K562 (cell line): ENCODE measurements around the gene TFF2. TPM values are rescaled to one million over a fixed set of nuclear protein-coding genes. Genes with fewer than 3 reads are reported as not detected.

Experiments used
- ATAC-seq: fragments of 200-7000 bp; cut with Tn5 transposase; 3 replicates; pipeline ENCODE4 v1.9.1; 2020; ENCODE audit warnings: moderate library complexity
- BruUV-seq: library from RNA; stranded (reverse); fragments of 400-500 nt; replicated peaks from 2 replicates; lab custom pipeline; 2021; lab: Mats Ljungman, UMichigan
- CTCF ChIA-PET: fragments of 300-600 bp; formaldehyde crosslinking; extraction: SDS; loops from one replicate; lab custom pipeline; 2021; ENCODE audit warnings: low intra/inter-chr PET ratio; lab: Yijun Ruan, JAX
- POLR2A ChIA-PET: fragments of 300-600, 350-650 bp; sonication (Branson Sonifier 250); formaldehyde crosslinking; extraction: SDS; loops from one replicate; lab custom pipeline; 2021; ENCODE audit warnings: antibody characterized with exemption, inconsistent platforms; lab: Yijun Ruan, JAX
- DNase-seq, 4 experiments: peaks; one replicate each; pipeline versions ENCODE4 v3.0.0 to v3.0.0-alpha.2; 2011 to 2018; ENCODE audit warnings: low spot score in 3 of 4, mixed read lengths in 3 of 4; ENCODE audit errors: extremely low read depth in 1 of 4
- FAIRE-seq: peaks from 2 replicates; lab custom pipeline; 2011; peaks lifted over from hg19 to GRCh38; lab: Jason Lieb, UNC
- H2AFZ ChIP-seq: 2 replicates; pipeline ENCODE4 v1.6.0; 2011; ENCODE audit warnings: low read depth, low read length, control low read depth, inconsistent platforms
- H3K27ac ChIP-seq: fragments of 200-600 bp; 3 replicates; pipeline ENCODE4 v1.8.0; 2011; ENCODE audit warnings: low read depth, mild to moderate bottlenecking, control low read depth, inconsistent platforms, low read length, moderate library complexity, mixed read lengths; ENCODE audit errors: extremely low read depth
- H3K27me3 ChIP-seq, 2 experiments: fragments of 300-600 bp in 1 of 2; 2 replicates in 1 of 2; 3 replicates in 1 of 2; pipeline versions ENCODE4 v1.6.0 to v1.8.0; 2011; ENCODE audit warnings: inconsistent platforms in 2 of 2, low read length in 2 of 2, mild to moderate bottlenecking in 1 of 2, mixed read lengths in 1 of 2, moderate library complexity in 1 of 2; ENCODE audit not compliant: control insufficient read depth in 2 of 2, insufficient read depth in 2 of 2
- H3K36me3 ChIP-seq: fragments of 300-600 bp; 3 replicates; pipeline ENCODE4 v1.8.0; 2011; ENCODE audit warnings: mild to moderate bottlenecking, low read length, inconsistent platforms; ENCODE audit not compliant: control insufficient read depth, insufficient read depth
- H3K4me1 ChIP-seq, 2 experiments: fragments of 200-600 bp in 1 of 2; replicated peaks in 1 of 2; 2 replicates in 1 of 2; 3 replicates in 1 of 2; pipeline versions ENCODE4 v1.5.1 to v1.8.0; 2011; ENCODE audit warnings: inconsistent platforms in 2 of 2, low read length in 2 of 2, mild to moderate bottlenecking in 1 of 2, mixed read lengths in 1 of 2, moderate library complexity in 1 of 2; ENCODE audit not compliant: control insufficient read depth in 2 of 2, insufficient read depth in 2 of 2
- H3K4me2 ChIP-seq: 2 replicates; pipeline ENCODE4 v1.6.1; 2011; ENCODE audit warnings: low read length, control low read depth, inconsistent platforms, mixed read lengths; ENCODE audit not compliant: insufficient read depth
- H3K4me3 ChIP-seq: fragments of 200-600 bp; sonication (generic), shearing (Covaris generic); 2 replicates; pipeline ENCODE4 v1.5.1; 2016; ENCODE audit warnings: control low read depth, inconsistent platforms
- H3K79me2 ChIP-seq: fragments of 200-600 bp; 3 replicates; pipeline ENCODE4 v1.8.0; 2011; ENCODE audit warnings: low read length, inconsistent platforms; ENCODE audit not compliant: control insufficient read depth, insufficient read depth
- H3K9ac ChIP-seq, 2 experiments: 2 replicates each; pipeline versions ENCODE4 v1.6.0 to v1.6.1; 2011; ENCODE audit warnings: low read depth in 2 of 2, low read length in 2 of 2, control low read depth in 1 of 2, inconsistent platforms in 1 of 2, mild to moderate bottlenecking in 1 of 2, mixed read lengths in 1 of 2; ENCODE audit not compliant: insufficient read depth in 1 of 2
- H3K9me1 ChIP-seq: one replicate; pipeline ENCODE4 v1.6.0; 2011; ENCODE audit warnings: inconsistent platforms, mild to moderate bottlenecking, low read length, moderate library complexity; ENCODE audit not compliant: control insufficient read depth, insufficient read depth
- H3K9me3 ChIP-seq: replicated peaks from 2 replicates; pipeline ENCODE4 v1.5.1; 2011; ENCODE audit warnings: low read depth, low read length, inconsistent platforms; ENCODE audit not compliant: control insufficient read depth, insufficient read depth
- H4K20me1 ChIP-seq: replicated peaks from 2 replicates; pipeline ENCODE4 v1.6.1; 2011; ENCODE audit warnings: low read length, inconsistent platforms, mixed read lengths; ENCODE audit not compliant: control insufficient read depth, insufficient read depth
- GATAD2A ChIP-seq: fragments of 450-650 bp; IDR thresholded peaks from 2 replicates; pipeline ENCODE4 v1.6.1; 2017
- HDAC1 ChIP-seq, 2 experiments: fragments of 450-650 bp; IDR thresholded peaks; 2 replicates each; pipeline ENCODE4 v1.6.1; 2016 to 2017; ENCODE audit warnings: inconsistent platforms in 1 of 2, mild to moderate bottlenecking in 1 of 2, moderate library complexity in 1 of 2
- ZBTB7A ChIP-seq: IDR thresholded peaks from 2 replicates; pipeline ENCODE4 v1.6.1; 2011; ENCODE audit warnings: low read depth, mild to moderate bottlenecking, low read length, moderate library complexity, borderline replicate concordance; ENCODE audit not compliant: control insufficient read depth
- WGBS: fragments of 100-300 bp; shearing (Covaris generic); methylation state at CpG from one replicate; pipeline ENCODE4 v1.1.6; 2016; ENCODE audit warnings: low coverage, mixed read lengths; ENCODE audit not compliant: insufficient coverage; ENCODE audit errors: missing lambda C conversion rate; 5-methylcytosine and 5-hydroxymethylcytosine counted together
- in situ Hi-C: fragments of 300-500 bp; cut with MboI; formaldehyde crosslinking; loops from 4 replicates; pipeline ENCODE4 v1.15.0; 2018; ENCODE audit warnings: inconsistent platforms, mixed read lengths
- intact Hi-C: fragments of 100-400 bp; cut with micrococcal nuclease; formaldehyde crosslinking; loops from 2 replicates; pipeline ENCODE4 v1.14.2; 2022
- polyA plus RNA-seq, 8 experiments: library from polyadenylated mRNA; depleted of rRNA in 4 of 8; stranded (reverse) in 5 of 8; unstranded in 3 of 8; fragments of >200 nt; fragmentation: Nextera tagmentation in 2 of 8; fragmentation: Illumina TruSeq in 1 of 8; extraction: Ambion mirVana in 2 of 8; extraction: Trizol in 1 of 8; gene quantifications; 2 replicates each; pipeline versions ENCODE4 v1.2.1 to v1.2.3, GENCODE V29; 2011 to 2014; ENCODE audit warnings: inconsistent platforms in 1 of 8, missing spikeins in 1 of 8
- total RNA-seq, 7 experiments: library from RNA; depleted of rRNA in 6 of 7; stranded (reverse); fragments of >200 nt in 6 of 7; fragmentation: Illumina TruSeq in 2 of 7; extraction: Trizol in 2 of 7; gene quantifications; 2 replicates each; pipeline versions ENCODE4 v1.2.1 to v1.2.3, GENCODE V29; 2011 to 2021; ENCODE audit warnings: low replicate concordance in 1 of 7
- TF ChIP-seq, protein P1 (sequence below): fragments of 450-650 bp; formaldehyde crosslinking; IDR thresholded peaks from 2 replicates; pipeline ENCODE4 v1.4.0; 2020; ENCODE audit warnings: mild to moderate bottlenecking, moderate library complexity
- TF ChIP-seq, protein P2 (sequence below): fragments of 450-650 bp; IDR thresholded peaks from 2 replicates; pipeline ENCODE4 v1.6.1; 2016

TFF2 gene
- total and polyA plus RNA-seq, 9 of the 15 experiments (the other 6 are each of a cell fraction or from before 2014, with no cell fraction given): not detected

DNA sequence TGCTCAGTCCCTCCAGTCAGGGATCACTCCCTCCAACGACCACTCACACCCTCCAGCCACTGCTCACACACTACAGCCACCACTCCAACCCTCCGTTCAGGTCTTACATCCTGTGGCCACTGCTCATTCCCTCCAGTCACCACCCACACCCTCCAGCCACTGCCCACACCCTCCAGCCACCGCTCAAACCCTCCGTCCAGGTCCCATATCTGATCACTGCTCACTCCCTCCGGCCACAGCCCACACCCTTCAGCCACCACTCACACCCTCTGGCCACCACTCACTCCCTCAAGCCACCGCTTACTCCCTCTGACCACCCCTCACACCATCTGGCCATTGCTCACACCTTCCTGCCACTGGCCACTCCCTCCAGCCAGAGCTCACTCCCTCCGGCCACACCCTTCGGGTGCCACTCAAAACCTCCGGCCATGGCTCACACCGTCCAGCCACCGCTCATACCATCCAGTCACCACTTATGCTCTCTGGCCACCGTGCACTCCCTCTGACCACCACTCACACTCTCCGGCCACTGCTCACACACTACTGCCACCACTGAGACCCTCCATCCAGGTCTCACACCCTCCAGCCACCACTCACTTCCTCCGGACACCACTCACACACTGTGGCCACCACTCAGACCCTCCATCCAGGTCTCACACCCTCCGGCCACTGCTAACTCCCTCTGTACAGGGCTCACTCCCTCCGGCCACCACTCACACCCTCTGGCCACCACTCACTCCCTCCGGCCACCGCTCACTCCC is 20.3 kb upstream of the TFF2 start (continued):
- TF ChIP-seq, protein P1, sequence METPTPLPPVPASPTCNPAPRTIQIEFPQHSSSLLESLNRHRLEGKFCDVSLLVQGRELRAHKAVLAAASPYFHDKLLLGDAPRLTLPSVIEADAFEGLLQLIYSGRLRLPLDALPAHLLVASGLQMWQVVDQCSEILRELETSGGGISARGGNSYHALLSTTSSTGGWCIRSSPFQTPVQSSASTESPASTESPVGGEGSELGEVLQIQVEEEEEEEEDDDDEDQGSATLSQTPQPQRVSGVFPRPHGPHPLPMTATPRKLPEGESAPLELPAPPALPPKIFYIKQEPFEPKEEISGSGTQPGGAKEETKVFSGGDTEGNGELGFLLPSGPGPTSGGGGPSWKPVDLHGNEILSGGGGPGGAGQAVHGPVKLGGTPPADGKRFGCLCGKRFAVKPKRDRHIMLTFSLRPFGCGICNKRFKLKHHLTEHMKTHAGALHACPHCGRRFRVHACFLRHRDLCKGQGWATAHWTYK (CRISPR knock-in tag): peak; percentile 100
- TF ChIP-seq, protein P2, sequence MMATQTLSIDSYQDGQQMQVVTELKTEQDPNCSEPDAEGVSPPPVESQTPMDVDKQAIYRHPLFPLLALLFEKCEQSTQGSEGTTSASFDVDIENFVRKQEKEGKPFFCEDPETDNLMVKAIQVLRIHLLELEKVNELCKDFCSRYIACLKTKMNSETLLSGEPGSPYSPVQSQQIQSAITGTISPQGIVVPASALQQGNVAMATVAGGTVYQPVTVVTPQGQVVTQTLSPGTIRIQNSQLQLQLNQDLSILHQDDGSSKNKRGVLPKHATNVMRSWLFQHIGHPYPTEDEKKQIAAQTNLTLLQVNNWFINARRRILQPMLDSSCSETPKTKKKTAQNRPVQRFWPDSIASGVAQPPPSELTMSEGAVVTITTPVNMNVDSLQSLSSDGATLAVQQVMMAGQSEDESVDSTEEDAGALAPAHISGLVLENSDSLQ: peak; percentile 95
- peak in 1 of 2 experiments; percentile 48; a peak in 1 of 4 replicates for TF ChIP-seq HDAC1 (IDR thresholded peaks at IDR 0.05)

DNA sequence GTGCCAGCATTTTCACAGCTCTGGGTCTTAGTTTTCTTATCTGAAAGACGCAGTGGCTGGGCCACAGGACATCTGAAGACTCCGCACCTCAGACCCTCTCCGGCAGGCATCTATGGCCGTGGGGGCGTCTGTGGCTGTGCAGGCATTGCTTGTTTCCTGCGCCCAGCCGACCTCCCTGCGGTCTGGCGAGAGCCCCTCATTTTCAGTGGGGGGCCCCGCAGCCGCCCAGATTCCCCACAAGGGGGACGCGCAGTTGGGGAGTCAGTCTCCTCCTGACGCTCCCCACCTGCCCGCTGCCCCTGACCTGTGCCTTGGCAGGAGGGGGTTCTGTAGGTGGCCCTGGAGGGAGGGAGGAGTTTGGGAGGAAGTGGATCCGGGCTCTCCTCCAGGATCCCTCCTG is 19.0 kb upstream of the TFF2 start:
- Histone ChIP-seq H3K9me3 (no peaks in the 10 kb centered on the region), H3K4me1 (peaks cover 13 to 35% of the 10 kb centered on the region in 2 experiments; a peak in 4 of 5 replicates), H4K20me1 (peaks cover 13% of the 10 kb centered on the region; the same call in 1 of the 2 replicates), H3K4me3 (no peak overlapping the region), H2AFZ (no peak overlapping the region), H3K4me2 (no peak overlapping the region), H3K27ac (no peak overlapping the region), H3K9me1 (no peaks in the 10 kb centered on the region), H3K79me2 (no peaks in the 10 kb centered on the region), H3K36me3 (no peaks in the 10 kb centered on the region), H3K27me3 (peaks cover 16 to 48% of the 10 kb centered on the region in 2 experiments; a peak in 4 of 5 replicates), H3K9ac (no peak overlapping the region)
- WGBS: 41% methylated on average over 14 of the region's 16 CpGs
- ATAC-seq (no peak; the same call in 2 of the 3 replicates), FAIRE-seq (no peak), DNase-seq (no peak)
- ChIA-PET CTCF (no interaction called here), POLR2A (no interaction called here)
- no peak for TF ChIP-seq GATAD2A
- peak; percentile 18; the same call in 1 of the 2 replicates for TF ChIP-seq ZBTB7A
- no TSS peak for BruUV-seq
- in situ Hi-C loops (no loop called here), intact Hi-C loops (loop anchor here (10.0 kb wide), 1 partner anchor 165 kb away; no protein-coding TSS in a partner anchor)
